ENCODE data around the gene ADCY4. TPM values are rescaled to one million over a fixed set of nuclear protein-coding genes. Genes with fewer than 3 reads are reported as not detected.

Gene ADCY4
- total and polyA plus RNA-seq, 2 donors (not counting 1 experiment from before 2014, with no cell fraction given): 2.3 to 7.8 TPM

DNA sequence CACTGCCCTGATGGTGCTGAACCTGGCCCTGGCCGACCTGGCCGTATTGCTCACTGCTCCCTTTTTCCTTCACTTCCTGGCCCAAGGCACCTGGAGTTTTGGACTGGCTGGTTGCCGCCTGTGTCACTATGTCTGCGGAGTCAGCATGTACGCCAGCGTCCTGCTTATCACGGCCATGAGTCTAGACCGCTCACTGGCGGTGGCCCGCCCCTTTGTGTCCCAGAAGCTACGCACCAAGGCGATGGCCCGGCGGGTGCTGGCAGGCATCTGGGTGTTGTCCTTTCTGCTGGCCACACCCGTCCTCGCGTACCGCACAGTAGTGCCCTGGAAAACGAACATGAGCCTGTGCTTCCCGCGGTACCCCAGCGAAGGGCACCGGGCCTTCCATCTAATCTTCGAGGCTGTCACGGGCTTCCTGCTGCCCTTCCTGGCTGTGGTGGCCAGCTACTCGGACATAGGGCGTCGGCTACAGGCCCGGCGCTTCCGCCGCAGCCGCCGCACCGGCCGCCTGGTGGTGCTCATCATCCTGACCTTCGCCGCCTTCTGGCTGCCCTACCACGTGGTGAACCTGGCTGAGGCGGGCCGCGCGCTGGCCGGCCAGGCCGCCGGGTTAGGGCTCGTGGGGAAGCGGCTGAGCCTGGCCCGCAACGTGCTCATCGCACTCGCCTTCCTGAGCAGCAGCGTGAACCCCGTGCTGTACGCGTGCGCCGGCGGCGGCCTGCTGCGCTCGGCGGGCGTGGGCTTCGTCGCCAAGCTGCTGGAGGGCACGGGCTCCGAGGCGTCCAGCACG, 18.9 kb downstream of the ADCY4 start:
- Histone ChIP-seq H3K4me2 (replicated peaks; ENCODE audit: low read depth, low read length, poor library complexity, severe bottlenecking) (no peak overlapping the region), H3K79me2 (ENCODE audit: control insufficient read depth, insufficient read depth, low read length) (no peaks in the 10 kb centered on the region), H3K36me3 (replicated peaks in 1 of 2; ENCODE audit: control extremely low read depth in 1 of 2, control insufficient read depth in 1 of 2, extremely low read depth in 1 of 2, insufficient read depth in 2 of 2, low read length in 1 of 2) (no peaks in the 10 kb centered on the region), H3K4me1 (ENCODE audit: control insufficient read depth in 2 of 2, insufficient read depth in 2 of 2, low read length in 2 of 2) (peaks cover 30 to 37% of the 10 kb centered on the region in 2 donors), H2AFZ (ENCODE audit: insufficient read depth, low read depth, low read length, poor library complexity, severe bottlenecking) (no peak overlapping the region), H3K27me3 (replicated peaks in 1 of 4; ENCODE audit: control extremely low read depth in 1 of 4, control insufficient read depth in 3 of 4, insufficient read depth in 4 of 4, low read length in 3 of 4) (peaks cover 0 to 6% (median 0%) of the 10 kb centered on the region in 4 experiments), H4K20me1 (ENCODE audit: control insufficient read depth, insufficient read depth, low read length, poor library complexity, severe bottlenecking) (no peaks in the 10 kb centered on the region), H3K9ac (ENCODE audit: low read length) (no peak overlapping the region), H3K9me3 (ENCODE audit: control extremely low read depth in 1 of 3, control insufficient read depth in 2 of 3, insufficient read depth in 1 of 3, low read length in 2 of 3) (no peaks in the 10 kb centered on the region), H3K27ac (ENCODE audit: low read length in 2 of 2) (no peak overlapping the region), H3K4me3 (ENCODE audit: control extremely low read depth in 1 of 5, extremely low read depth in 1 of 5, insufficient read depth in 1 of 5, low read depth in 2 of 5, low read length in 4 of 5) (no peak overlapping the region)
- Mint-ChIP-seq H3K4me1 (peaks cover 34% of the 10 kb centered on the region), H3K4me3 (no peak overlapping the region), H3K27ac (no peak overlapping the region), H3K9me3 (ENCODE audit: insufficient read depth) (no peaks in the 10 kb centered on the region), H3K27me3 (peaks cover 11% of the 10 kb centered on the region)
- intact Hi-C loops (cut with micrococcal nuclease): no loop called here
- 96% methylated on average over 70 of the region's 70 CpGs for WGBS (ENCODE audit: insufficient coverage)
- ATAC-seq (ENCODE audit: low read depth): no peak
- no peak for DNase-seq
- no peak for TF ChIP-seq EZH2 (IDR thresholded peaks at IDR 0.05; ENCODE audit: borderline replicate concordance, insufficient read depth, low read depth, low read length, poor library complexity, severe bottlenecking)
- TF ChIP-seq, protein P1, sequence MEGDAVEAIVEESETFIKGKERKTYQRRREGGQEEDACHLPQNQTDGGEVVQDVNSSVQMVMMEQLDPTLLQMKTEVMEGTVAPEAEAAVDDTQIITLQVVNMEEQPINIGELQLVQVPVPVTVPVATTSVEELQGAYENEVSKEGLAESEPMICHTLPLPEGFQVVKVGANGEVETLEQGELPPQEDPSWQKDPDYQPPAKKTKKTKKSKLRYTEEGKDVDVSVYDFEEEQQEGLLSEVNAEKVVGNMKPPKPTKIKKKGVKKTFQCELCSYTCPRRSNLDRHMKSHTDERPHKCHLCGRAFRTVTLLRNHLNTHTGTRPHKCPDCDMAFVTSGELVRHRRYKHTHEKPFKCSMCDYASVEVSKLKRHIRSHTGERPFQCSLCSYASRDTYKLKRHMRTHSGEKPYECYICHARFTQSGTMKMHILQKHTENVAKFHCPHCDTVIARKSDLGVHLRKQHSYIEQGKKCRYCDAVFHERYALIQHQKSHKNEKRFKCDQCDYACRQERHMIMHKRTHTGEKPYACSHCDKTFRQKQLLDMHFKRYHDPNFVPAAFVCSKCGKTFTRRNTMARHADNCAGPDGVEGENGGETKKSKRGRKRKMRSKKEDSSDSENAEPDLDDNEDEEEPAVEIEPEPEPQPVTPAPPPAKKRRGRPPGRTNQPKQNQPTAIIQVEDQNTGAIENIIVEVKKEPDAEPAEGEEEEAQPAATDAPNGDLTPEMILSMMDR (IDR thresholded peaks at IDR 0.05): no peak
- ChIA-PET CTCF (no interaction called here), POLR2A (no interaction called here)

DNA sequence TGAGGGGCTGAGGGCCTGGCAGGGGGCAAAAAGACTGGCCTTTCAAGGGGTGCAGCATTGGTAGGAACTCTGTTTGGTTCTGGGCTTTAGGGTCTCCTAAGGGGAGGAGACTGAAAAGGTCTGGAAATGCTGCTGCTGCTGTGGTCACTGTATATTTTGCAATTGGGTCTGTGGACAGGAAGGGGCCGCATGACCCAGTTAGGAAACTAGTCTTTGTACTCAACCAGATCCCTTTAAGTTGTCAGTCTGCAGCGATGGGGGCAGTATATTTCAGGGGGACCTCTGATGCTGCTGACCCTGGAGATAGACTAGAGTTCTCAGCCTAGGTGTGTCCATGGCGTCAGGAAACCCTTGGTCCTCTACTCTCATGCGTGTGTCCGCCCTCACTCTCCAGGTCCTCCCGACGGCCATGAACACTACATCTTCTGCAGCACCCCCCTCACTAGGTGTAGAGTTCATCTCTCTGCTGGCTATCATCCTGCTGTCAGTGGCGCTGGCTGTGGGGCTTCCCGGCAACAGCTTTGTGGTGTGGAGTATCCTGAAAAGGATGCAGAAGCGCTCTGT, 19.5 kb downstream of the ADCY4 start:
- POLR2A ChIA-PET: interaction anchor here (0.6 kb wide), 1 partner anchor 85 kb away, joined by 6 read pairs; no protein-coding TSS in a partner anchor
- TF ChIP-seq EZH2 (IDR thresholded peaks at IDR 0.05; ENCODE audit: borderline replicate concordance, insufficient read depth, low read depth, low read length, poor library complexity, severe bottlenecking): no peak
- TF ChIP-seq, protein P1 (IDR thresholded peaks at IDR 0.05): no peak
- 94% methylated on average over 7 of the region's 10 CpGs for WGBS (ENCODE audit: insufficient coverage)
- H3K27ac ChIP-seq (ENCODE audit: low read length in 2 of 2): no peak overlapping the region
- CTCF ChIA-PET: no interaction called here
- Mint-ChIP-seq H3K4me3 (no peak overlapping the region), H3K4me1 (peaks cover 37% of the 10 kb centered on the region), H3K27ac (no peak overlapping the region), H3K9me3 (ENCODE audit: insufficient read depth) (no peaks in the 10 kb centered on the region), H3K27me3 (peaks cover 10% of the 10 kb centered on the region)
- H3K4me2 ChIP-seq (replicated peaks; ENCODE audit: low read depth, low read length, poor library complexity, severe bottlenecking): no peak overlapping the region
- peaks cover 0 to 6% (median 0%) of the 10 kb centered on the region in 4 experiments for H3K27me3 ChIP-seq (replicated peaks in 1 of 4; ENCODE audit: control extremely low read depth in 1 of 4, control insufficient read depth in 3 of 4, insufficient read depth in 4 of 4, low read length in 3 of 4)
- no peak overlapping the region for H3K9ac ChIP-seq (ENCODE audit: low read length)
- no peaks in the 10 kb centered on the region for H3K79me2 ChIP-seq (ENCODE audit: control insufficient read depth, insufficient read depth, low read length)
- peaks cover 1% of the 10 kb centered on the region for H4K20me1 ChIP-seq (ENCODE audit: control insufficient read depth, insufficient read depth, low read length, poor library complexity, severe bottlenecking)
- H3K36me3 ChIP-seq (replicated peaks in 1 of 2; ENCODE audit: control extremely low read depth in 1 of 2, control insufficient read depth in 1 of 2, extremely low read depth in 1 of 2, insufficient read depth in 2 of 2, low read length in 1 of 2): no peaks in the 10 kb centered on the region
- peak overlapping the region in 1 of 5 experiments; percentile 16 for H3K4me3 ChIP-seq (ENCODE audit: control extremely low read depth in 1 of 5, extremely low read depth in 1 of 5, insufficient read depth in 1 of 5, low read depth in 2 of 5, low read length in 4 of 5)
- no peak overlapping the region for H2AFZ ChIP-seq (ENCODE audit: insufficient read depth, low read depth, low read length, poor library complexity, severe bottlenecking)
- intact Hi-C loops (cut with micrococcal nuclease): no loop called here
- DNase-seq (no peak), ATAC-seq (ENCODE audit: low read depth) (no peak)
- no peaks in the 10 kb centered on the region for H3K9me3 ChIP-seq (ENCODE audit: control extremely low read depth in 1 of 3, control insufficient read depth in 2 of 3, insufficient read depth in 1 of 3, low read length in 2 of 3)
- H3K4me1 ChIP-seq (ENCODE audit: control insufficient read depth in 2 of 2, insufficient read depth in 2 of 2, low read length in 2 of 2): peaks cover 32 to 40% of the 10 kb centered on the region in 2 donors

Data from B cell (primary cell).